ENCODE data around the gene MAP3K15. TPM values are rescaled to one million over a fixed set of nuclear protein-coding genes. Genes with fewer than 3 reads are reported as not detected.

MAP3K15 gene
- total RNA-seq, 1 experiment from 2014 or later = 3.8 TPM

DNA sequence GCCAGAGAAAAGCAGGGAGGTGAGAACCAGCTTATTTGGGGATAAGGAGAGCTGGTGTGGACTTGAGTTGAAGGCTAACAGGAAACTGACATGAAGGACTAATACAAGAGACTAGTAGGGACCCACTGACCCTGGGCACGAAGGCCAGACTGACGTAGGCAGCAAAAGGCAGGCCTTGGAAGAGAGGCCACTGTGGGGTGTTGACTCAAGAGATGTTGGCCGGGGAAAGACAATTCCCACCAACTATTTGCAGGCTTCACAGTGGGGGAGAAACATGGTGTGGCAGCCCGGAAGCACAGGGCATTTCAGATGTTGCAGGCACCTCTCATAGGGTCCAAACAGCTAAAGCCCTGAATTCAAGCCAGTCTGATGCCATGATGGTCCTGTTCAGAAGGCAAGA lies 24.4 kb upstream of the MAP3K15 start (continued):
- TF ChIP-seq PRDM15 (CRISPR knock-in tag; IDR thresholded peaks at IDR 0.05) (no peak), SOX15 (CRISPR knock-in tag; IDR thresholded peaks at IDR 0.05) (no peak)

GRCh38 chrX:19535476-19535875 lies 20.2 kb upstream of the MAP3K15 start:
- H3K9me3 Mint-ChIP-seq = no peaks in the 10 kb centered on the region
- CTCF ChIA-PET = interaction anchor here (0.6 to 3.9 kb wide), 8 partner anchors 10 to 163 kb away, joined by 3 to 38 read pairs (median 4); no protein-coding TSS in a partner anchor
- ATAC-seq = no peak
- TF ChIP-seq PRDM15 (CRISPR knock-in tag; IDR thresholded peaks at IDR 0.05) (no peak), AFF4 (CRISPR knock-in tag; IDR thresholded peaks at IDR 0.05; ENCODE audit: borderline replicate concordance) (no peak), ZNF317 (CRISPR knock-in tag; IDR thresholded peaks at IDR 0.05; ENCODE audit: borderline replicate concordance, low read depth) (no peak), ELF4 (CRISPR knock-in tag; IDR thresholded peaks at IDR 0.05; ENCODE audit: low read depth) (no peak), ETV6 (CRISPR knock-in tag; IDR thresholded peaks at IDR 0.05) (no peak), ZNF138 (CRISPR knock-in tag; conservative IDR thresholded peaks at IDR 0.05) (no peak), FOXP1 (CRISPR knock-in tag; IDR thresholded peaks at IDR 0.05; ENCODE audit: borderline replicate concordance) (no peak), ZMAT4 (CRISPR knock-in tag; IDR thresholded peaks at IDR 0.05) (no peak), IRF2 (CRISPR knock-in tag; IDR thresholded peaks at IDR 0.05; ENCODE audit: borderline replicate concordance, low read depth) (no peak), MXD4 (CRISPR knock-in tag; IDR thresholded peaks at IDR 0.05; ENCODE audit: borderline replicate concordance) (no peak), NFATC4 (CRISPR knock-in tag; IDR thresholded peaks at IDR 0.05) (no peak), SOX15 (CRISPR knock-in tag; IDR thresholded peaks at IDR 0.05) (no peak)
- TF ChIP-seq, protein P1, sequence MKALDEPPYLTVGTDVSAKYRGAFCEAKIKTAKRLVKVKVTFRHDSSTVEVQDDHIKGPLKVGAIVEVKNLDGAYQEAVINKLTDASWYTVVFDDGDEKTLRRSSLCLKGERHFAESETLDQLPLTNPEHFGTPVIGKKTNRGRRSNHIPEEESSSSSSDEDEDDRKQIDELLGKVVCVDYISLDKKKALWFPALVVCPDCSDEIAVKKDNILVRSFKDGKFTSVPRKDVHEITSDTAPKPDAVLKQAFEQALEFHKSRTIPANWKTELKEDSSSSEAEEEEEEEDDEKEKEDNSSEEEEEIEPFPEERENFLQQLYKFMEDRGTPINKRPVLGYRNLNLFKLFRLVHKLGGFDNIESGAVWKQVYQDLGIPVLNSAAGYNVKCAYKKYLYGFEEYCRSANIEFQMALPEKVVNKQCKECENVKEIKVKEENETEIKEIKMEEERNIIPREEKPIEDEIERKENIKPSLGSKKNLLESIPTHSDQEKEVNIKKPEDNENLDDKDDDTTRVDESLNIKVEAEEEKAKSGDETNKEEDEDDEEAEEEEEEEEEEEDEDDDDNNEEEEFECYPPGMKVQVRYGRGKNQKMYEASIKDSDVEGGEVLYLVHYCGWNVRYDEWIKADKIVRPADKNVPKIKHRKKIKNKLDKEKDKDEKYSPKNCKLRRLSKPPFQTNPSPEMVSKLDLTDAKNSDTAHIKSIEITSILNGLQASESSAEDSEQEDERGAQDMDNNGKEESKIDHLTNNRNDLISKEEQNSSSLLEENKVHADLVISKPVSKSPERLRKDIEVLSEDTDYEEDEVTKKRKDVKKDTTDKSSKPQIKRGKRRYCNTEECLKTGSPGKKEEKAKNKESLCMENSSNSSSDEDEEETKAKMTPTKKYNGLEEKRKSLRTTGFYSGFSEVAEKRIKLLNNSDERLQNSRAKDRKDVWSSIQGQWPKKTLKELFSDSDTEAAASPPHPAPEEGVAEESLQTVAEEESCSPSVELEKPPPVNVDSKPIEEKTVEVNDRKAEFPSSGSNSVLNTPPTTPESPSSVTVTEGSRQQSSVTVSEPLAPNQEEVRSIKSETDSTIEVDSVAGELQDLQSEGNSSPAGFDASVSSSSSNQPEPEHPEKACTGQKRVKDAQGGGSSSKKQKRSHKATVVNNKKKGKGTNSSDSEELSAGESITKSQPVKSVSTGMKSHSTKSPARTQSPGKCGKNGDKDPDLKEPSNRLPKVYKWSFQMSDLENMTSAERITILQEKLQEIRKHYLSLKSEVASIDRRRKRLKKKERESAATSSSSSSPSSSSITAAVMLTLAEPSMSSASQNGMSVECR (CRISPR knock-in tag; IDR thresholded peaks at IDR 0.05; ENCODE audit: borderline replicate concordance) = no peak
- TF ChIP-seq, protein P2, sequence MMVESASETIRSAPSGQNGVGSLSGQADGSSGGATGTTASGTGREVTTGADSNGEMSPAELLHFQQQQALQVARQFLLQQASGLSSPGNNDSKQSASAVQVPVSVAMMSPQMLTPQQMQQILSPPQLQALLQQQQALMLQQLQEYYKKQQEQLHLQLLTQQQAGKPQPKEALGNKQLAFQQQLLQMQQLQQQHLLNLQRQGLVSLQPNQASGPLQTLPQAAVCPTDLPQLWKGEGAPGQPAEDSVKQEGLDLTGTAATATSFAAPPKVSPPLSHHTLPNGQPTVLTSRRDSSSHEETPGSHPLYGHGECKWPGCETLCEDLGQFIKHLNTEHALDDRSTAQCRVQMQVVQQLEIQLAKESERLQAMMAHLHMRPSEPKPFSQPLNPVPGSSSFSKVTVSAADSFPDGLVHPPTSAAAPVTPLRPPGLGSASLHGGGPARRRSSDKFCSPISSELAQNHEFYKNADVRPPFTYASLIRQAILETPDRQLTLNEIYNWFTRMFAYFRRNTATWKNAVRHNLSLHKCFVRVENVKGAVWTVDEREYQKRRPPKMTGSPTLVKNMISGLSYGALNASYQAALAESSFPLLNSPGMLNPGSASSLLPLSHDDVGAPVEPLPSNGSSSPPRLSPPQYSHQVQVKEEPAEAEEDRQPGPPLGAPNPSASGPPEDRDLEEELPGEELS (CRISPR knock-in tag; IDR thresholded peaks at IDR 0.05) = no peak
- TF ChIP-seq, protein P3, sequence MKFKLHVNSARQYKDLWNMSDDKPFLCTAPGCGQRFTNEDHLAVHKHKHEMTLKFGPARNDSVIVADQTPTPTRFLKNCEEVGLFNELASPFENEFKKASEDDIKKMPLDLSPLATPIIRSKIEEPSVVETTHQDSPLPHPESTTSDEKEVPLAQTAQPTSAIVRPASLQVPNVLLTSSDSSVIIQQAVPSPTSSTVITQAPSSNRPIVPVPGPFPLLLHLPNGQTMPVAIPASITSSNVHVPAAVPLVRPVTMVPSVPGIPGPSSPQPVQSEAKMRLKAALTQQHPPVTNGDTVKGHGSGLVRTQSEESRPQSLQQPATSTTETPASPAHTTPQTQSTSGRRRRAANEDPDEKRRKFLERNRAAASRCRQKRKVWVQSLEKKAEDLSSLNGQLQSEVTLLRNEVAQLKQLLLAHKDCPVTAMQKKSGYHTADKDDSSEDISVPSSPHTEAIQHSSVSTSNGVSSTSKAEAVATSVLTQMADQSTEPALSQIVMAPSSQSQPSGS (CRISPR knock-in tag; IDR thresholded peaks at IDR 0.05; ENCODE audit: borderline replicate concordance, low read depth) = no peak

More at GRCh38 chrX:19535476-19535875, 20.2 kb upstream of the MAP3K15 start:
- POLR2A ChIA-PET = no interaction called here
- Mint-ChIP-seq H3K27ac (no peak overlapping the region), H3K27me3 (ENCODE audit: low read depth) (no peaks in the 10 kb centered on the region), H3K4me1 (no peaks in the 10 kb centered on the region), H3K36me3 (no peaks in the 10 kb centered on the region), H3K4me3 (no peak overlapping the region)
- no peak for DNase-seq (ENCODE audit: low spot score)

Measured in WTC11 (cell line).